Stimulated activated CD4-positive, alpha-beta T cell treated with anti-CD3 and anti-CD28 coated beads, Interleukin-4, amount 100 ng/mL, for 4 hours (primary cell): ENCODE data around the gene NAALADL2.
"Not testable (repeated sequence)": the region's sequence is repeated elsewhere in the genome, so short reads cannot be mapped to it uniquely, and the experiment has no call there.

Experiments used
- DNase-seq, 2 experiments: peaks; one replicate each; pipeline ENCODE4 v3.0.0-alpha.2; 2020

The NAALADL2 gene

GRCh38 chr3:175391601-175392000 is 532.5 kb downstream of the NAALADL2 start:
- DNase-seq = no peak

- DNase-seq = no peak
Measured at GRCh38 chr3:175392653-175393052, 533.5 kb downstream of the NAALADL2 start.

- no peak for DNase-seq
Measured at GRCh38 chr3:175397372-175397771, 538.2 kb downstream of the NAALADL2 start.

GRCh38 chr3:175398676-175399075 is 539.5 kb downstream of the NAALADL2 start:
- DNase-seq = no peak

GRCh38 chr3:175399156-175399840 is 540.2 kb downstream of the NAALADL2 start:
- DNase-seq = no peak

- no peak for DNase-seq
Measured at GRCh38 chr3:175404027-175404426, 544.9 kb downstream of the NAALADL2 start.

- DNase-seq = no peak
Measured at GRCh38 chr3:175404621-175405020, 545.5 kb downstream of the NAALADL2 start.

- DNase-seq = no peak
Measured at GRCh38 chr3:175410251-175410650, 551.1 kb downstream of the NAALADL2 start.

GRCh38 chr3:175411405-175411804 is 552.3 kb downstream of the NAALADL2 start:
- no peak for DNase-seq

- no peak for DNase-seq
Measured at GRCh38 chr3:175411946-175412345, 552.8 kb downstream of the NAALADL2 start.

GRCh38 chr3:175413926-175414325 is 554.8 kb downstream of the NAALADL2 start:
- no peak for DNase-seq

GRCh38 chr3:175416600-175416999 is 557.5 kb downstream of the NAALADL2 start:
- DNase-seq = no peak

GRCh38 chr3:175417426-175417825 is 558.3 kb downstream of the NAALADL2 start:
- no peak for DNase-seq

GRCh38 chr3:175421902-175422301 is 562.8 kb downstream of the NAALADL2 start:
- DNase-seq = no peak

- DNase-seq = no peak
Measured at GRCh38 chr3:175422744-175423143, 563.6 kb downstream of the NAALADL2 start.

- DNase-seq = not testable (repeated sequence)
Measured at GRCh38 chr3:175423848-175424247, 564.7 kb downstream of the NAALADL2 start.

- DNase-seq = no peak
Measured at GRCh38 chr3:175426805-175427204, 567.7 kb downstream of the NAALADL2 start.

- no peak for DNase-seq
Measured at GRCh38 chr3:175428466-175428865, 569.3 kb downstream of the NAALADL2 start.

GRCh38 chr3:175430983-175431773 is 572.0 kb downstream of the NAALADL2 start:
- no peak for DNase-seq

GRCh38 chr3:175432376-175433025 is 573.4 kb downstream of the NAALADL2 start:
- DNase-seq = no peak

GRCh38 chr3:175433026-175433674 is 574.0 kb downstream of the NAALADL2 start:
- DNase-seq = no peak

- DNase-seq = no peak
Measured at GRCh38 chr3:175434561-175434960, 575.4 kb downstream of the NAALADL2 start.

- DNase-seq = no peak
Measured at GRCh38 chr3:175443682-175444081, 584.5 kb downstream of the NAALADL2 start.
